ENCODE results near the gene CD164L2.

DNA sequence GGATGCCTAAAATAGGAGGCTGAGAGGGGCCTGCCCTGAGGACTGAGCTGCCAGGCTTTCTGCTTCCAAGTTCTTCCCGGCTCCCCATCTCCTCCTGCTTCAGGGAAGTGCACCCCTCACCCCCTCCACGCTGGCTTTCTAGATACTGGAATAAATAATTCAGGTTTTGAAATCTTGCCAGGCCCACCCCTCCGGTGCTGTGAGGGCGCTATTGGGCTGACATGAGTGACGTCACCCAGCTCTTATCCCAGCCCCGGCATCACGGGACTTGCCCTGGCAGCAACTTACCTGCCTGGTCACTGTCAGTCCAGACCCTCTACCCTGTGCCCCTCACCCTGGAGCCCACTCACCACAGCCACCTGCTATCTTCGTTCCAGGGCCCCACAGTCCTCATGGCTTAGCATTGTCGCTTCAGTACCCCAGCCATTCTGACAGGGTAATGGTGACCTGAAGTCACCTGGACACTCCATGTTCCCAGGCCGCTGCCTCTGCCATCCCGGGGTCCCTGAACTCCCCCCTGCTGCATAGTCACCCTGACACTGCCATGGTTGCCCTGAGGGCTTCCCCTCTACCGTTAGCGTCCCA, 8.5 kb upstream of the CD164L2 start:
- TF ChIP-seq EZH2 (IDR thresholded peaks at IDR 0.05; ENCODE audit: insufficient read depth, low read length) = no peak
- TF ChIP-seq, protein P1, sequence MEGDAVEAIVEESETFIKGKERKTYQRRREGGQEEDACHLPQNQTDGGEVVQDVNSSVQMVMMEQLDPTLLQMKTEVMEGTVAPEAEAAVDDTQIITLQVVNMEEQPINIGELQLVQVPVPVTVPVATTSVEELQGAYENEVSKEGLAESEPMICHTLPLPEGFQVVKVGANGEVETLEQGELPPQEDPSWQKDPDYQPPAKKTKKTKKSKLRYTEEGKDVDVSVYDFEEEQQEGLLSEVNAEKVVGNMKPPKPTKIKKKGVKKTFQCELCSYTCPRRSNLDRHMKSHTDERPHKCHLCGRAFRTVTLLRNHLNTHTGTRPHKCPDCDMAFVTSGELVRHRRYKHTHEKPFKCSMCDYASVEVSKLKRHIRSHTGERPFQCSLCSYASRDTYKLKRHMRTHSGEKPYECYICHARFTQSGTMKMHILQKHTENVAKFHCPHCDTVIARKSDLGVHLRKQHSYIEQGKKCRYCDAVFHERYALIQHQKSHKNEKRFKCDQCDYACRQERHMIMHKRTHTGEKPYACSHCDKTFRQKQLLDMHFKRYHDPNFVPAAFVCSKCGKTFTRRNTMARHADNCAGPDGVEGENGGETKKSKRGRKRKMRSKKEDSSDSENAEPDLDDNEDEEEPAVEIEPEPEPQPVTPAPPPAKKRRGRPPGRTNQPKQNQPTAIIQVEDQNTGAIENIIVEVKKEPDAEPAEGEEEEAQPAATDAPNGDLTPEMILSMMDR (IDR thresholded peaks at IDR 0.05; ENCODE audit: insufficient read depth, low read depth, low read length) = no peak

Data from astrocyte (in vitro differentiated cells and primary cell).